ENCODE results near the gene USP40. TPM values are rescaled to one million over a fixed set of nuclear protein-coding genes. Genes with fewer than 3 reads are reported as not detected.

The USP40 gene
- total and polyA plus RNA-seq, 5 donors: 15.1 to 18.6 (median 17.9) TPM

DNA sequence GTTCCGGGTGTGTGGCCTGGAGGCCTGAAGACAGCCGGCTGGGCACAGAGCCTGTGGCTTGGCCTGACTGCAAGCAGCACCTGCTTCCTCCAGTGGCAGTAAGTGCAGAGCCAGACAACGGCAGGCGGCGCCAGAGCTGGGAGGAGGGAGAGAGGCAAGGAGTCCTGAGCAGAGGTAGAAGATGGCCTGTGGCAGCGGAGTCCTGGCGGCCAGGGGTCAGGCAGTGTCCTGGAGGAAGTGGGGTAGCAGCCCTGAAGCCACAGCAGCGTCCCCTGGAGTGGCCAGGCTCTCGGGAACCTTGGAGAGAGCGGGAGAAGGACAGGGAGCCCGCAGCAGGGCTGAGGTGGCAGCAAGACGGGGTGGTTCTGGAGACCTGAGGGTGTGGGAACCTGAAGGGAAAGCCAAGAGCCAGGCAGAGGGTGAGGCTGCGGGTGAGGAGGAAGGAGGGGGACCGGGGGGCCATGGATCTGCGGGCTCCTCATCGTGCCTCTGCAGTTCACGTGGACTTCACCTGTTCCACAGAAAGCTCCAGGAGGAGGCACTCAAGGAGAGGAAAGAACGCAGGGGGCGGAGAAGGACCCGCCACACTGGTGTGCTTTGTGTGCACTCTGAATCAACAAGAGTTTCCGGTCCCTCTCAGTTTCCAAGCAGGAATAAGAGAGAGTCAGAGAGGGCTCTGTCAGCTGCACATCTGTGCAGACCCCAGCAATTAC is 85.9 kb downstream of the USP40 start:
- no peaks in the 10 kb centered on the region for H3K9me3 ChIP-seq (ENCODE audit: control insufficient read depth, low read length)
- intact Hi-C loops (cut with DNase I): no loop called here
- WGBS: 81% methylated on average over 21 of the region's 21 CpGs
- ATAC-seq: peak in 1 of 2 donors; percentile 10
- H3K4me1 ChIP-seq (ENCODE audit: control insufficient read depth, insufficient read depth, low read length): no peaks in the 10 kb centered on the region
- H3K27me3 ChIP-seq (ENCODE audit: control insufficient read depth, insufficient read depth): no peaks in the 10 kb centered on the region
- no peak overlapping the region for H3K27ac ChIP-seq (ENCODE audit: low read length)
- DNase-seq: no peak
- H3K4me3 ChIP-seq (ENCODE audit: low read length): no peak overlapping the region

DNA sequence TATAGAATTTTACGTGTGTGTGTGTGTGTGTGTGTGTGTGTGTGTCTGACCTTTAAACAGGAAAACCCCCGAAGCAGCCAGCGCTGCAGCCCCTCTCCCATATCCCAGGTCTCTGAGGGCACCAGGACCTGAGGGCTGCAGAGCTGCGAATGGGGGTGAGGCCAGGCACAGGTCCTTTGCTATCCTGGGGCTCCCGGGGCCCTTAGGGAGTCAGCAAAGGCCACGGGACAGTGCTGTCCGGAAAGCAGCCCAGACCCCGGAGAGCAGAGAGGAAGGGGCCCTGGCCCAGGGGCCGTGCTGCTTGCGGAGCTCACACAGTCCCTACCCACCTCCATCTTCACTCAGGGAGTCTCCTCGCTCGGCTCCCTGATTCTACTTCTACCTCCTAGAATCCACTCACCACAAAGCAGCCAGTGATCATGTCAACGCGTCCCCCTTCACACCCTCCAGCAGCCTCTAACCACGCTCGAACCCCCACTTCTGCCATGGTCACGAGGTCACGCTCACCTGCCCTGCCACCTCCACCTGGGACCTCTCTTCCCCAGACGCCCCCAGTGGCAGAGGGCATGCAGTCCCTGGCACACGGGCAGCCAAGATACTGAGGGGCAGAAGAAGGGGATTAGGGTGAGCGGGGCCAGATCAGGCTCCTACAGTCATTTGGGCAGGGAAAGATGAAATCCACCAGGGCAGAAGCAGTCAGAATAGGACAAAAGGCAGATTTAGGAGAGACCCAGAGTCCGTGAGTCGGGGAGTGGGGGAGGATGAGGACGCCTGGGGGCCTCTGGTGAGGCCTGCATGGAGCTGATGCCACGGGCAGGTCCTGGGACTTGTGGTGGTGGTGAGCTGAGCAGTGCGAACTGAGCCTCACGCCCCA is 86.7 kb downstream of the USP40 start:
- DNase-seq (no peak), ATAC-seq (peak in 1 of 2 donors; percentile 4)
- intact Hi-C loops (cut with DNase I): no loop called here
- no peak overlapping the region for H3K27ac ChIP-seq (ENCODE audit: low read length)
- H3K9me3 ChIP-seq (ENCODE audit: control insufficient read depth, low read length): no peaks in the 10 kb centered on the region
- no peaks in the 10 kb centered on the region for H3K4me1 ChIP-seq (ENCODE audit: control insufficient read depth, insufficient read depth, low read length)
- H3K4me3 ChIP-seq (ENCODE audit: low read length): no peak overlapping the region
- H3K27me3 ChIP-seq (ENCODE audit: control insufficient read depth, insufficient read depth): no peaks in the 10 kb centered on the region
- 91% methylated on average over 27 of the region's 27 CpGs for WGBS

DNA sequence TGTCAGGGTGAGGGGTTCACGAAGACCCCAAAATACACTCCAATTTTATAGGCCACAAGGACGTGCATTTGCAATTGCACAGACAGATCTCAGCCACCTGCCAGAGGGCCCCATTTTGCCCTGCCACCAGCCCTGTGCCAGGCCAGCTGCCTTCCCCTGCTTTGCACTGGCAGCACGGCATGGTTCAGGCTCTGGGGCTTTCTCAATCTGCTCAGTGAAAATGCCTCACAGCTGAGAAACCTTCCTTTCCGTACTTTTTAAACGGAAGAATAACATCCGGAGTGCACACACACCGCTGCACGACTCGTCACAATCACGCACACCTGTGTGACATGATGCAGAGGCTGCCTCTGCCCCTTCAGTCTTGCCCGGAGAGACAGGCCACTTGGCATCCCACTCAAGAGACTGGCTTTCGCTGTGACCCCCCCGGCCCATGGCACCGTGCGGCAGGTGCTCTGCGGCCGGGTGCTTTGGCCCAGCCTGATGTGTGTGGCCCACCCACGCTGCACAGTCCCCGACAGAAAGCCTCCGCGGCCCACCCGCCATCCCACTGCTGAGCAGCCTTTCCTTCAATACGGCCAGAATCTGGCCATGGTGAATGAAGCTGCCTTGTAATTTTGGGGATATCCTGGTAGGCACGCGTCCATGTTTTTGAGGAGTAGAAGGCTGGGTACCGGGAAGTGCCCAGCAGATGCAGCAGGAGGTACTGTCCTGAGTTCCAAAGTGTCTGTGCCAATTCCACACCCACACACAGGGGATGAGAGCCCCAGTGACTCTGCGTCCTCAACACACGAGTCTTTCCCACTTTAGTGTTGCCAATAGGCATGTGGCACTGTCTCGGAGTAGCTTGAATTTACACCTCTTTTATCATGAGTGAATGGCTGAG is 88.8 kb downstream of the USP40 start:
- WGBS: 90% methylated on average over 29 of the region's 29 CpGs
- DNase-seq: no peak
- Histone ChIP-seq H3K9me3 (ENCODE audit: control insufficient read depth, low read length) (no peaks in the 10 kb centered on the region), H3K4me3 (ENCODE audit: low read length) (no peak overlapping the region), H3K27ac (ENCODE audit: low read length) (no peak overlapping the region), H3K4me1 (ENCODE audit: control insufficient read depth, insufficient read depth, low read length) (no peaks in the 10 kb centered on the region), H3K27me3 (ENCODE audit: control insufficient read depth, insufficient read depth) (no peaks in the 10 kb centered on the region)
- ATAC-seq: no peak
- intact Hi-C loops (cut with DNase I): no loop called here

DNA sequence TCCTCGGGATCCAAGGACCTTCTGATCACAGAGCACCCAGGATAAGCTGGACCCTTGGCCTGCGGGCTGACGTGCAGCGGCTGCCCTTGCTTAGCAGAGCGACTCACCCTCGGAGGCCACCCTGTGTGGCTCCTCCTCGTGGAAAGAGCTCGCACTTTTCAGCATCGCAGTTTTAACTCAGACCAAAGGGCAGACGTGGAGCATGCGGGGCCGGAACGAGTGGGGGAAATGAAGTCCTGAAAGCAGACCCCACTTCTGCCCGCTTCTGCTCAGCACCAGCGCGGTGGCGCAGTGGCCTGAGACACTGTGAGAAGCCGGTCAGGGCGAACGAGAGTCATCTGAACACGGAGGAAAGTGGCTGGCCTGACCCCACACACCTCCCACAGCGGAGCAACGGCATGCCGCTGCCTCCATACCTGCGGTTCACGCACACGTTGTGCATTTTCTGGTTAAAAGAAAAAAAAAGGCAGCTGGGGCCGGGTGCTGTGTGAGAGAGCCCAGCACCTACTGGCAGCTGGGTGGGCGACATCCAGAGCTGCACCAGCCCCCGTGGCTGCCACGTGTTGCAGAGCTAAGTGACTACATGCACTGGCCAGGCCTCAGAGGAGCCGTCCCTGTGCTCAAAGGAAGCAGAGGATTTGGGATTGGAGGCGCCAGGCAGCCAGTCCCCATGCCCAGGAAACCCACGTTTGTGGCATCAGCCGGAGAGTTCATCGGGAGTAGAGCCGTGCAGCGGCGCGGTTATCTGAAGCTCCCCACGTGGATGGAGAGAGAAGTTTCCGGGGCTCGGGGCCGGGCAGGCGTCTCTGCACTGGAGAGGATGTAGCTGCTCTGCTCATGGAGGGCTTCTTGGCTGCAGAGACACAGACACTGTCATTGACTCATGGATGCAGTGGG is 89.7 kb downstream of the USP40 start:
- DNase-seq: no peak
- Histone ChIP-seq H3K27me3 (ENCODE audit: control insufficient read depth, insufficient read depth) (no peaks in the 10 kb centered on the region), H3K4me3 (ENCODE audit: low read length) (no peak overlapping the region), H3K27ac (ENCODE audit: low read length) (no peak overlapping the region), H3K4me1 (ENCODE audit: control insufficient read depth, insufficient read depth, low read length) (no peaks in the 10 kb centered on the region), H3K9me3 (ENCODE audit: control insufficient read depth, low read length) (no peaks in the 10 kb centered on the region)
- 93% methylated on average over 45 of the region's 45 CpGs for WGBS
- ATAC-seq: no peak
- intact Hi-C loops (cut with DNase I): no loop called here

GRCh38 chr2:233476063-233476410 is 90.5 kb downstream of the USP40 start:
- ATAC-seq: no peak
- DNase-seq: no peak
- intact Hi-C loops (cut with DNase I): no loop called here
- Histone ChIP-seq H3K4me3 (ENCODE audit: low read length) (no peak overlapping the region), H3K9me3 (ENCODE audit: control insufficient read depth, low read length) (no peaks in the 10 kb centered on the region), H3K27ac (ENCODE audit: low read length) (no peak overlapping the region), H3K27me3 (ENCODE audit: control insufficient read depth, insufficient read depth) (no peaks in the 10 kb centered on the region), H3K4me1 (ENCODE audit: control insufficient read depth, insufficient read depth, low read length) (no peaks in the 10 kb centered on the region)
- 88% methylated on average over 14 of the region's 14 CpGs for WGBS

DNA sequence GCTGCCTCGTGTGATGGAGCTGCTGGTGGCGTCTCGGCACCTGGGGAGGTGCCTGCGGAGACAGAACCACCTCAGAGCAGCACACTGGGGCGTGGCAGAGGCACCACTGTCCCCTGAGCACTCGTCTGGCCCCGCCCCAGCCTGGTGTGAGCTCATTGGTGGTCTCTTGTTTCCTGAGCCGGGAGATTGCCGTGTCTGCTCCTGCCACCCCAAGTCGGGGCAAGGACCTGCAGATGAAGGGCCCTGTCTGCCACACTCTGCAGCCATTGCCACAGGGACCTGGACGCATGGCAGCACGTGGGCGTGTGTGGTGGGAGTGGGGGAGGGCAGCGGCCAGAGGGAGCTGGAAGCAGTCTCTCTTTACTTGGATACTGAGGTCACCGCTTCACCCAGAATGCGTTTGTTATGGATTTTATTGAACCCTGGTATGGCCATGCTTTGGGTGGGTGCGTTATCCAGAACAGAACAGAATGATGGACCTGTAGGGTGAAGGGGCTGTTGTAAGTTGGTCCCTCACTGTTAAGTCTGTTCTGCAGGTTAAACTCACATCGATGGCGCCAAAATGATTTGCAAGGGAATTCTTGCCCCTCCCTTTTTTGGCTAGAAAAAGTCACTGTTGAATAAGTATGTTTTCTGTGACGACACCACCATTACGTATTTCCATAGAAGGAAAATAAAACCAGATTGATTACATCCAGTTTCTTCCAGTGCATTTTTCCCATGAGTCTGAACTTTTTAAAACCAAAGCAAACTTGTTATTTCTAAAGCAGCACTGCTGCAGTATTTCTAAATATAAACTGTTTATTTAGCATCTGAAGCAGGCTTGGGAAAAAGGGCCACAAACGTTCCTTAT is 92.0 kb downstream of the USP40 start:
- Histone ChIP-seq H3K4me1 (ENCODE audit: control insufficient read depth, insufficient read depth, low read length) (no peaks in the 10 kb centered on the region), H3K27ac (ENCODE audit: low read length) (no peak overlapping the region), H3K27me3 (ENCODE audit: control insufficient read depth, insufficient read depth) (no peaks in the 10 kb centered on the region), H3K9me3 (ENCODE audit: control insufficient read depth, low read length) (no peaks in the 10 kb centered on the region), H3K4me3 (ENCODE audit: low read length) (no peak overlapping the region)
- WGBS: 73% methylated on average over 22 of the region's 22 CpGs
- no peak for DNase-seq
- intact Hi-C loops (cut with DNase I): no loop called here
- no peak for ATAC-seq

- H3K27ac ChIP-seq (ENCODE audit: low read length): no peak overlapping the region
- H3K27me3 ChIP-seq (ENCODE audit: control insufficient read depth, insufficient read depth): no peaks in the 10 kb centered on the region
- ATAC-seq (no peak), DNase-seq (no peak)
- WGBS: 93% methylated on average over 10 of the region's 10 CpGs
- intact Hi-C loops (cut with DNase I): no loop called here
- no peak overlapping the region for H3K4me3 ChIP-seq (ENCODE audit: low read length)
- H3K9me3 ChIP-seq (ENCODE audit: control insufficient read depth, low read length): no peaks in the 10 kb centered on the region
- no peaks in the 10 kb centered on the region for H3K4me1 ChIP-seq (ENCODE audit: control insufficient read depth, insufficient read depth, low read length)
Measured at GRCh38 chr2:233473878-233474277, 92.7 kb downstream of the USP40 start.

- no peaks in the 10 kb centered on the region for H3K9me3 ChIP-seq (ENCODE audit: control insufficient read depth, low read length)
- H3K4me1 ChIP-seq (ENCODE audit: control insufficient read depth, insufficient read depth, low read length): no peaks in the 10 kb centered on the region
- intact Hi-C loops (cut with DNase I): no loop called here
- no peaks in the 10 kb centered on the region for H3K27me3 ChIP-seq (ENCODE audit: control insufficient read depth, insufficient read depth)
- H3K4me3 ChIP-seq (ENCODE audit: low read length): no peak overlapping the region
- no peak for ATAC-seq
- no peak overlapping the region for H3K27ac ChIP-seq (ENCODE audit: low read length)
- no peak for DNase-seq
- WGBS: 96% methylated on average over 19 of the region's 19 CpGs
Measured at GRCh38 chr2:233473386-233473791, 93.2 kb downstream of the USP40 start.

- WGBS: 96% methylated on average over 12 of the region's 12 CpGs
- Histone ChIP-seq H3K27me3 (ENCODE audit: control insufficient read depth, insufficient read depth) (no peaks in the 10 kb centered on the region), H3K9me3 (ENCODE audit: control insufficient read depth, low read length) (no peaks in the 10 kb centered on the region), H3K27ac (ENCODE audit: low read length) (no peak overlapping the region), H3K4me1 (ENCODE audit: control insufficient read depth, insufficient read depth, low read length) (no peaks in the 10 kb centered on the region), H3K4me3 (ENCODE audit: low read length) (no peak overlapping the region)
- intact Hi-C loops (cut with DNase I): no loop called here
- no peak for ATAC-seq
- no peak for DNase-seq
Measured at GRCh38 chr2:233471291-233472035, 95.1 kb downstream of the USP40 start.

All from right cardiac atrium (tissue), 5 donors.